HepG2 (cell line): ENCODE data around the gene SLC16A3. TPM values are rescaled to one million over a fixed set of nuclear protein-coding genes. Genes with fewer than 3 reads are reported as not detected.

Experiments
- BORCS8-MEF2B ChIP-seq: sonication (generic); formaldehyde crosslinking; IDR thresholded peaks from 2 replicates; pipeline ENCODE4 v1.8.0; 2022; ENCODE audit warnings: mild to moderate bottlenecking, missing genetic modification reagents
- CENPX ChIP-seq: sonication (generic); formaldehyde crosslinking; IDR thresholded peaks from 2 replicates; pipeline ENCODE4 v1.9.0; 2021; ENCODE audit warnings: mild to moderate bottlenecking, missing genetic modification reagents, moderate library complexity
- HMGA1 ChIP-seq: sonication (generic); formaldehyde crosslinking; conservative IDR thresholded peaks from 2 replicates; pipeline ENCODE4 v1.4.0; 2020; ENCODE audit warnings: missing genetic modification reagents
- HNRNPLL ChIP-seq: fragments of 200-400 bp; formaldehyde crosslinking; IDR thresholded peaks from 2 replicates; pipeline ENCODE4 v1.6.1; 2017; ENCODE audit warnings: mild to moderate bottlenecking, low read depth, low read length; ENCODE audit not compliant: poor library complexity, severe bottlenecking
- KAT2B ChIP-seq: fragments of 150-350 bp; IDR thresholded peaks from 2 replicates; pipeline ENCODE4 v1.6.1; 2014; ENCODE audit warnings: low read depth, low read length, borderline replicate concordance
- NFE2 ChIP-seq: sonication (generic); formaldehyde crosslinking; IDR thresholded peaks from 2 replicates; pipeline ENCODE4 v1.4.0; 2020; ENCODE audit warnings: missing genetic modification reagents
- NFIB ChIP-seq: sonication (generic); formaldehyde crosslinking; IDR thresholded peaks from 2 replicates; pipeline ENCODE4 v1.9.0; 2021; ENCODE audit warnings: missing genetic modification reagents, mild to moderate bottlenecking, borderline replicate concordance
- NR2F1 ChIP-seq, 2 experiments: fragments of 450-650 bp in 1 of 2; formaldehyde crosslinking in 1 of 2; IDR thresholded peaks; 2 replicates each; pipeline versions ENCODE4 v1.5.0 to v1.6.1; 2016 to 2020; ENCODE audit warnings: mild to moderate bottlenecking in 1 of 2, missing compliant biosample characterization in 1 of 2, missing genetic modification reagents in 1 of 2, moderate library complexity in 1 of 2
- NR3C1 ChIP-seq: sonication (generic); formaldehyde crosslinking; IDR thresholded peaks from 2 replicates; pipeline ENCODE4 v1.4.0; 2020; ENCODE audit warnings: missing genetic modification reagents
- RARA ChIP-seq: IDR thresholded peaks from 2 replicates; pipeline ENCODE4 v1.6.1; 2016; ENCODE audit warnings: missing genetic modification reagents, missing compliant biosample characterization
- STAT5B ChIP-seq: sonication (generic); formaldehyde crosslinking; IDR thresholded peaks from 2 replicates; pipeline ENCODE4 v1.4.0; 2020; ENCODE audit warnings: missing genetic modification reagents
- TFAP4 ChIP-seq: sonication (generic); IDR thresholded peaks from 2 replicates; pipeline ENCODE4 v1.6.1; 2016; ENCODE audit warnings: low read depth, borderline replicate concordance
- TRIM24 ChIP-seq: sonication (generic); formaldehyde crosslinking; IDR thresholded peaks from 2 replicates; pipeline ENCODE4 v1.8.0; 2022; ENCODE audit warnings: mild to moderate bottlenecking, missing genetic modification reagents
- WIZ ChIP-seq: sonication (generic); formaldehyde crosslinking; IDR thresholded peaks from 2 replicates; pipeline ENCODE4 v1.5.1; 2020; ENCODE audit warnings: mild to moderate bottlenecking, missing genetic modification reagents
- ZHX1 ChIP-seq: sonication (generic); formaldehyde crosslinking; IDR thresholded peaks from 2 replicates; pipeline ENCODE4 v1.8.1; 2022; ENCODE audit warnings: low read depth, mild to moderate bottlenecking, missing genetic modification reagents
- ZNF333 ChIP-seq: sonication (generic); formaldehyde crosslinking; IDR thresholded peaks from 2 replicates; pipeline ENCODE4 v1.4.0; 2020; ENCODE audit warnings: mild to moderate bottlenecking, missing genetic modification reagents, borderline replicate concordance
- ZNF34 ChIP-seq: sonication (generic); formaldehyde crosslinking; IDR thresholded peaks from 2 replicates; pipeline ENCODE4 v1.4.0; 2020; ENCODE audit warnings: mild to moderate bottlenecking, missing genetic modification reagents, borderline replicate concordance
- ZNF550 ChIP-seq: sonication (generic); formaldehyde crosslinking; IDR thresholded peaks from 2 replicates; pipeline ENCODE4 v1.4.0; 2020; ENCODE audit warnings: mild to moderate bottlenecking, missing genetic modification reagents, borderline replicate concordance
- ZNF552 ChIP-seq: sonication (generic); formaldehyde crosslinking; IDR thresholded peaks from 2 replicates; pipeline ENCODE4 v1.9.0; 2022; ENCODE audit warnings: missing genetic modification reagents, mild to moderate bottlenecking, borderline replicate concordance
- polyA plus RNA-seq, 8 experiments: library from polyadenylated mRNA; depleted of rRNA in 3 of 8; stranded (reverse) in 7 of 8; unstranded in 1 of 8; fragments of >200 nt; fragmentation: Illumina TruSeq in 4 of 8; extraction: Trizol in 4 of 8; gene quantifications; 2 replicates each; pipeline versions ENCODE4 v1.2.1 to v1.2.3, GENCODE V29; 2011 to 2016; ENCODE audit warnings: low read depth in 4 of 8, missing spikeins in 1 of 8, mixed read lengths in 1 of 8; ENCODE audit not compliant: insufficient read depth in 1 of 8
- total RNA-seq, 5 experiments: library from RNA; depleted of rRNA; stranded (reverse); fragments of >200 nt; fragmentation: Illumina TruSeq; extraction: Trizol; gene quantifications; 2 replicates each; pipeline ENCODE4 v1.2.3, GENCODE V29; 2016; ENCODE audit warnings: low read depth in 1 of 5
- TF ChIP-seq, protein P1 (sequence below): sonication (generic); formaldehyde crosslinking; IDR thresholded peaks from 2 replicates; pipeline ENCODE4 v1.4.0; 2020; ENCODE audit warnings: missing genetic modification reagents
- TF ChIP-seq, protein P2 (sequence below): sonication (generic); formaldehyde crosslinking; IDR thresholded peaks from 2 replicates; pipeline ENCODE4 v1.4.0; 2020; ENCODE audit warnings: mild to moderate bottlenecking, low read depth, missing genetic modification reagents
- TF ChIP-seq, protein P3 (sequence below): sonication (generic); formaldehyde crosslinking; IDR thresholded peaks from 2 replicates; pipeline ENCODE4 v1.5.0; 2020; ENCODE audit warnings: missing genetic modification reagents

SLC16A3 gene
- total and polyA plus RNA-seq, 2 of the 13 experiments (the other 11 are each of a cell fraction or from before 2014, with no cell fraction given) = 242 to 349 TPM

- TF ChIP-seq, protein P1, sequence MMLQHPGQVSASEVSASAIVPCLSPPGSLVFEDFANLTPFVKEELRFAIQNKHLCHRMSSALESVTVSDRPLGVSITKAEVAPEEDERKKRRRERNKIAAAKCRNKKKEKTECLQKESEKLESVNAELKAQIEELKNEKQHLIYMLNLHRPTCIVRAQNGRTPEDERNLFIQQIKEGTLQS (CRISPR knock-in tag) = peak; percentile 68
- TF ChIP-seq STAT5B (CRISPR knock-in tag) (no peak; the same call in 1 of the 2 replicates), CENPX (CRISPR knock-in tag) (no peak), TRIM24 (CRISPR knock-in tag) (no peak), KAT2B (no peak), TFAP4 (peak; percentile 26; the same call in 1 of the 2 replicates), NFE2 (CRISPR knock-in tag) (0 out of 2 replicates have a peak, but pooled peaks have one; percentile 11), BORCS8-MEF2B (CRISPR knock-in tag) (peak; percentile 77; the same call in 1 of the 2 replicates), NR2F1 (CRISPR knock-in tag; IDR thresholded peaks at IDR 0.05) (peak; percentile 21 to 45; a peak in 3 of 4 replicates), ZHX1 (CRISPR knock-in tag) (peak; percentile 80), ZNF333 (no peak; the same call in 1 of the 2 replicates), HMGA1 (CRISPR knock-in tag) (no peak), ZNF34 (CRISPR knock-in tag) (0 out of 2 replicates have a peak, but pooled peaks have one; percentile 78), HNRNPLL (no peak), ZNF550 (CRISPR knock-in tag) (no peak), NFIB (CRISPR knock-in tag) (0 out of 2 replicates have a peak, but pooled peaks have one; percentile 57), ZNF552 (peak; percentile 60; the same call in 1 of the 2 replicates), WIZ (CRISPR knock-in tag) (no peak), NR3C1 (no peak), RARA (peak; percentile 62)
- TF ChIP-seq, protein P2, sequence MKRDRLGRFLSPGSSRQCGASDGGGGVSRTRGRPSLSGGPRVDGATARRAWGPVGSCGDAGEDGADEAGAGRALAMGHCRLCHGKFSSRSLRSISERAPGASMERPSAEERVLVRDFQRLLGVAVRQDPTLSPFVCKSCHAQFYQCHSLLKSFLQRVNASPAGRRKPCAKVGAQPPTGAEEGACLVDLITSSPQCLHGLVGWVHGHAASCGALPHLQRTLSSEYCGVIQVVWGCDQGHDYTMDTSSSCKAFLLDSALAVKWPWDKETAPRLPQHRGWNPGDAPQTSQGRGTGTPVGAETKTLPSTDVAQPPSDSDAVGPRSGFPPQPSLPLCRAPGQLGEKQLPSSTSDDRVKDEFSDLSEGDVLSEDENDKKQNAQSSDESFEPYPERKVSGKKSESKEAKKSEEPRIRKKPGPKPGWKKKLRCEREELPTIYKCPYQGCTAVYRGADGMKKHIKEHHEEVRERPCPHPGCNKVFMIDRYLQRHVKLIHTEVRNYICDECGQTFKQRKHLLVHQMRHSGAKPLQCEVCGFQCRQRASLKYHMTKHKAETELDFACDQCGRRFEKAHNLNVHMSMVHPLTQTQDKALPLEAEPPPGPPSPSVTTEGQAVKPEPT (CRISPR knock-in tag) = peak; percentile 69; the same call in 1 of the 2 replicates
- TF ChIP-seq, protein P3, sequence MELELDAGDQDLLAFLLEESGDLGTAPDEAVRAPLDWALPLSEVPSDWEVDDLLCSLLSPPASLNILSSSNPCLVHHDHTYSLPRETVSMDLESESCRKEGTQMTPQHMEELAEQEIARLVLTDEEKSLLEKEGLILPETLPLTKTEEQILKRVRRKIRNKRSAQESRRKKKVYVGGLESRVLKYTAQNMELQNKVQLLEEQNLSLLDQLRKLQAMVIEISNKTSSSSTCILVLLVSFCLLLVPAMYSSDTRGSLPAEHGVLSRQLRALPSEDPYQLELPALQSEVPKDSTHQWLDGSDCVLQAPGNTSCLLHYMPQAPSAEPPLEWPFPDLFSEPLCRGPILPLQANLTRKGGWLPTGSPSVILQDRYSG (CRISPR knock-in tag) = no peak
These were observed 44.7 kb downstream of the SLC16A3 start, which contains the start of gene CSNK1D (continued) for GRCh38 chr17:82273327-82274133.
